RWPE2 (cell line): ENCODE data around the gene SVIL.

Source experiments
- ATAC-seq: fragments of 200-7000 bp; cut with Tn5 transposase; 3 replicates; pipeline ENCODE4 v1.9.1; 2021; ENCODE audit warnings: low read depth
- DNase-seq: peaks from one replicate; pipeline ENCODE4 v3.0.0-alpha.2; 2020; ENCODE audit warnings: low spot score
- H3K27ac ChIP-seq: fragments of 450-650 bp; 2 replicates; pipeline ENCODE4 v1.5.1; 2017; ENCODE audit warnings: mild to moderate bottlenecking; ENCODE audit not compliant: poor library complexity, severe bottlenecking
- H3K27me3 ChIP-seq: fragments of 250-450 bp; sonication (Bioruptor Pico); 2 replicates; pipeline ENCODE4 v1.5.1; 2021; ENCODE audit warnings: mild to moderate bottlenecking, moderate library complexity; ENCODE audit not compliant: insufficient read depth, poor library complexity, severe bottlenecking
- H3K36me3 ChIP-seq: fragments of 250-450 bp; sonication (Bioruptor Pico); 2 replicates; pipeline ENCODE4 v1.5.1; 2020; ENCODE audit warnings: low read depth, mild to moderate bottlenecking, moderate library complexity
- H3K4me1 ChIP-seq: fragments of 250-450 bp; sonication (Bioruptor Pico); 2 replicates; pipeline ENCODE4 v1.5.1; 2021; ENCODE audit warnings: mild to moderate bottlenecking, moderate library complexity; ENCODE audit not compliant: insufficient read depth, poor library complexity, severe bottlenecking
- H3K4me3 ChIP-seq: fragments of 250-450 bp; sonication (Bioruptor Pico); 2 replicates; pipeline ENCODE4 v1.5.1; 2021; ENCODE audit warnings: mild to moderate bottlenecking, moderate library complexity; ENCODE audit not compliant: severe bottlenecking
- H3K9me3 ChIP-seq: fragments of 250-450 bp; sonication (Bioruptor Pico); 2 replicates; pipeline ENCODE4 v1.5.1; 2021; ENCODE audit warnings: mild to moderate bottlenecking, moderate library complexity; ENCODE audit not compliant: severe bottlenecking
- CTCF ChIP-seq: fragments of 450-650 bp; IDR thresholded peaks from one replicate; pipeline ENCODE4 v1.5.1; 2017; ENCODE audit warnings: mild to moderate bottlenecking, moderate library complexity; ENCODE audit not compliant: poor library complexity, severe bottlenecking

Gene SVIL

GRCh38 chr10:29420744-29421143 lies 214.0 kb downstream of the SVIL start:
- no peak overlapping the region for H3K4me3 ChIP-seq
- no peaks in the 10 kb centered on the region for H3K4me1 ChIP-seq
- H3K9me3 ChIP-seq: no peaks in the 10 kb centered on the region
- no peak overlapping the region for H3K27ac ChIP-seq
- ATAC-seq (no peak), DNase-seq (no peak)
- peaks cover 34% of the 10 kb centered on the region for H3K36me3 ChIP-seq
- no peak for TF ChIP-seq CTCF
- no peaks in the 10 kb centered on the region for H3K27me3 ChIP-seq

GRCh38 chr10:29417324-29417723 lies 217.4 kb downstream of the SVIL start:
- Histone ChIP-seq H3K4me3 (no peak overlapping the region), H3K27ac (no peak overlapping the region), H3K9me3 (no peaks in the 10 kb centered on the region), H3K27me3 (no peaks in the 10 kb centered on the region), H3K36me3 (peaks cover 34% of the 10 kb centered on the region), H3K4me1 (no peaks in the 10 kb centered on the region)
- DNase-seq: no peak
- TF ChIP-seq CTCF: no peak
- no peak for ATAC-seq

GRCh38 chr10:29415876-29416275 lies 218.9 kb downstream of the SVIL start:
- Histone ChIP-seq H3K4me1 (peaks cover 3% of the 10 kb centered on the region), H3K27me3 (no peaks in the 10 kb centered on the region), H3K9me3 (no peaks in the 10 kb centered on the region), H3K36me3 (peaks cover 33% of the 10 kb centered on the region), H3K4me3 (no peak overlapping the region), H3K27ac (no peak overlapping the region)
- no peak for DNase-seq
- TF ChIP-seq CTCF: no peak
- no peak for ATAC-seq

- Histone ChIP-seq H3K4me1 (peaks cover 6% of the 10 kb centered on the region), H3K36me3 (peaks cover 25% of the 10 kb centered on the region), H3K4me3 (no peak overlapping the region), H3K9me3 (no peaks in the 10 kb centered on the region), H3K27me3 (no peaks in the 10 kb centered on the region), H3K27ac (no peak overlapping the region)
- DNase-seq: no peak
- TF ChIP-seq CTCF: no peak
- no peak for ATAC-seq
Observed at GRCh38 chr10:29414501-29414900, 220.3 kb downstream of the SVIL start.

- Histone ChIP-seq H3K4me1 (peaks cover 6% of the 10 kb centered on the region), H3K36me3 (peaks cover 22% of the 10 kb centered on the region), H3K4me3 (no peak overlapping the region), H3K27me3 (no peaks in the 10 kb centered on the region), H3K9me3 (peaks cover 11% of the 10 kb centered on the region), H3K27ac (no peak overlapping the region)
- no peak for DNase-seq
- TF ChIP-seq CTCF: no peak
- no peak for ATAC-seq
Observed at GRCh38 chr10:29412485-29412884, 222.3 kb downstream of the SVIL start.
